Pancreas (tissue), 10 donors: Measurements from ENCODE around the gene KCNC3. TPM values are rescaled to one million over a fixed set of nuclear protein-coding genes. Genes with fewer than 3 reads are reported as not detected.

Experiments used
- ATAC-seq, 4 donors: fragments of 200-7000 bp; cut with Tn5 transposase; one replicate each; pipeline versions ENCODE4 v1.8.0 to v1.9.1; 2020; ENCODE audit warnings: mild to moderate bottlenecking in 4 of 4, moderate library complexity in 4 of 4
- DNase-seq, 6 donors: peaks; one replicate each; pipeline ENCODE4 v3.0.0-alpha.2; 2020
- FAIRE-seq: peaks from 2 replicates; lab custom pipeline; 2012; peaks lifted over from hg19 to GRCh38; lab: Jason Lieb, UNC
- H3K27ac ChIP-seq, 4 donors: fragments of 200-600 bp; sonication (generic); 1 replicate in 3 of 4; 2 replicates in 1 of 4; pipeline versions ENCODE4 v1.5.0 to v1.8.0; 2020
- H3K27me3 ChIP-seq, 4 donors: fragments of 200-600 bp; one replicate each; pipeline ENCODE4 v1.8.0; 2021
- H3K36me3 ChIP-seq, 3 donors: fragments of 200-600 bp; sonication (generic) in 1 of 3; one replicate each; pipeline versions ENCODE4 v1.5.0 to v1.8.0; 2020 to 2021
- H3K4me1 ChIP-seq, 3 donors: fragments of 200-600 bp; one replicate each; pipeline ENCODE4 v1.8.0; 2021
- H3K4me3 ChIP-seq, 4 donors: fragments of 200-600 bp; sonication (generic) in 2 of 4; one replicate each; pipeline versions ENCODE4 v1.5.0 to v1.8.0; 2020 to 2021
- H3K9me3 ChIP-seq, 4 donors: fragments of 200-600 bp; one replicate each; pipeline ENCODE4 v1.8.0; 2021
- CTCF ChIP-seq, 4 donors: fragments of 200-600 bp; sonication (generic) in 3 of 4; IDR thresholded peaks; one replicate each; pipeline versions ENCODE4 v1.5.0 to v1.8.0; 2021; ENCODE audit warnings: antibody characterized with exemption in 4 of 4
- WGBS, 2 donors: extraction: QIAGEN DNeasy Blood & Tissue Kit; methylation state at CpG; one replicate each; pipeline ENCODE4 v1.1.7; 2013; 5-methylcytosine and 5-hydroxymethylcytosine counted together
- intact Hi-C, 3 donors: fragments of 100-400 bp; cut with DNase I; formaldehyde crosslinking; loops; one replicate each; pipeline versions ENCODE4 v1.11.1 to v1.14.2; 2022
- polyA plus RNA-seq, 2 donors: library from polyadenylated mRNA; stranded (reverse); fragments of 200-250 nt; gene quantifications; one replicate each; pipeline ENCODE4 v1.2.3, GENCODE V29; 2013
- total RNA-seq, 6 donors: library from RNA; stranded (reverse); fragmentation: NEBNext Ultra II Directional in 4 of 6; extraction: Animal tissue kit (Norgen Biotek cat#: 25700) in 4 of 6; gene quantifications; one replicate each; pipeline versions ENCODE4 v1.2.1 to v1.2.4, GENCODE V29; 2021 to 2023
- donor health status: healthy with polysubstance abuse.
- donor health status: DM: no; HTN: no; CAD: no; lungs with moderate emphysema.
- donor health status: DM: no; HTN: no; CAD: no.
- donor health status: control.
- donor health status: control.
- donor health status: Bipolar disorder and iron deficiency.
- donor health status: DM: yes; HTN: yes; CAD: no.
- donor health status: DM: no; HTN: no; CAD: no.
- donor health status: DM: no; HTN: no; CAD: no.
- donor health status: DM: yes; HTN: yes; CAD: no.

KCNC3 gene
- total and polyA plus RNA-seq, 8 donors, result 2.4 to 7.1 (median 3.6) TPM

GRCh38 chr19:50368649-50369570 is 39.7 kb upstream of the KCNC3 start:
- peak; percentile 94 to 98 (median 96) for ATAC-seq
- 7 to 8% methylated on average over 34 of the region's 34 CpGs for WGBS, 2 donors
- no peaks in the 10 kb centered on the region for H3K4me1 ChIP-seq
- H3K27ac ChIP-seq, result peak overlapping the region; percentile 24 to 74 (median 68)
- FAIRE-seq, result no peak
- intact Hi-C loops, result no loop called here
- H3K27me3 ChIP-seq, result no peaks in the 10 kb centered on the region
- TF ChIP-seq CTCF (IDR thresholded peaks at IDR 0.05), result peak; percentile 71 to 85 (median 78)
- H3K9me3 ChIP-seq, result no peaks in the 10 kb centered on the region
- H3K4me3 ChIP-seq, result peak overlapping the region; percentile 47 to 83 (median 68)
- peak; percentile 79 to 90 (median 88) for DNase-seq
- no peaks in the 10 kb centered on the region for H3K36me3 ChIP-seq

GRCh38 chr19:50365434-50366306 is 36.5 kb upstream of the KCNC3 start, which contains the start of gene NAPSA:
NAPSA (minus strand) TSS chr19:50365639; CDS start chr19:50365621, 18 bp downstream.
- Histone ChIP-seq H3K4me3 (no peak within 1 kb of the TSS), H3K9me3 (no peaks in the 10 kb centered on the region), H3K27ac (no peak within 1 kb of the TSS), H3K36me3 (no peaks in the 10 kb centered on the region), H3K27me3 (no peaks in the 10 kb centered on the region), H3K4me1 (no peaks in the 10 kb centered on the region)
- TF ChIP-seq CTCF (IDR thresholded peaks at IDR 0.05), result no peak
- no peak for DNase-seq
- ATAC-seq, result no peak
- WGBS, 2 donors, result 76 to 78% methylated on average over 11 of the region's 11 CpGs
- intact Hi-C loops, result no loop called here
- no peak for FAIRE-seq

- DNase-seq (no peak), ATAC-seq (no peak), FAIRE-seq (no peak)
- no peak overlapping the region for H3K27ac ChIP-seq
- H3K9me3 ChIP-seq, result no peaks in the 10 kb centered on the region
- no peak for TF ChIP-seq CTCF (IDR thresholded peaks at IDR 0.05)
- no peaks in the 10 kb centered on the region for H3K36me3 ChIP-seq
- H3K4me3 ChIP-seq, result no peak overlapping the region
- WGBS, 2 donors, result 63 to 66% methylated on average over 11 of the region's 11 CpGs
- H3K27me3 ChIP-seq, result no peaks in the 10 kb centered on the region
- no peaks in the 10 kb centered on the region for H3K4me1 ChIP-seq
- intact Hi-C loops, result loop anchor here in 1 of 3 donors (5.0 kb wide), 1 partner anchor 99 kb away; no protein-coding TSS in a partner anchor
Measured at GRCh38 chr19:50362656-50363424, 33.7 kb upstream of the KCNC3 start.

- ATAC-seq (no peak), DNase-seq (no peak), FAIRE-seq (no peak)
- H3K9me3 ChIP-seq, result no peaks in the 10 kb centered on the region
- no peaks in the 10 kb centered on the region for H3K4me1 ChIP-seq
- intact Hi-C loops, result loop anchor here in 1 of 3 donors (5.0 kb wide), 1 partner anchor 100 kb away; no protein-coding TSS in a partner anchor
- no peak overlapping the region for H3K4me3 ChIP-seq
- 84 to 94% methylated on average over 7 of the region's 7 CpGs for WGBS, 2 donors
- no peaks in the 10 kb centered on the region for H3K36me3 ChIP-seq
- no peaks in the 10 kb centered on the region for H3K27me3 ChIP-seq
- TF ChIP-seq CTCF (IDR thresholded peaks at IDR 0.05), result no peak
- no peak overlapping the region for H3K27ac ChIP-seq
Measured at GRCh38 chr19:50362030-50362412, 32.8 kb upstream of the KCNC3 start.
